Ascending aorta (tissue), 2 donors: ENCODE measurements around the gene BCAS1. TPM values are rescaled to one million over a fixed set of nuclear protein-coding genes. Genes with fewer than 3 reads are reported as not detected.

ENCODE experiments used
- DNase-seq, 2 donors: peaks; one replicate each; pipeline ENCODE4 v3.0.0-alpha.2; 2019; ENCODE audit warnings: low spot score in 2 of 2
- H3K27ac ChIP-seq, 2 donors: fragments of 200-600 bp; sonication (generic); one replicate each; pipeline ENCODE4 v1.5.1; 2016 to 2017; ENCODE audit warnings: mild to moderate bottlenecking in 1 of 2
- H3K27me3 ChIP-seq: fragments of 200-600 bp; sonication (generic); one replicate; pipeline ENCODE4 v1.5.1; 2017
- H3K36me3 ChIP-seq, 2 donors: fragments of 200-600 bp; sonication (generic); one replicate each; pipeline ENCODE4 v1.5.1; 2016
- H3K4me1 ChIP-seq, 2 donors: fragments of 200-600 bp; sonication (generic); one replicate each; pipeline ENCODE4 v1.5.1; 2016 to 2017; ENCODE audit warnings: mild to moderate bottlenecking in 1 of 2
- H3K4me3 ChIP-seq, 2 donors: fragments of 200-600 bp; sonication (generic); one replicate each; pipeline ENCODE4 v1.5.1; 2016 to 2017; ENCODE audit warnings: mild to moderate bottlenecking in 1 of 2
- H3K9me3 ChIP-seq, 2 donors: fragments of 200-600 bp; sonication (generic); one replicate each; pipeline ENCODE4 v1.5.1; 2016
- CTCF ChIP-seq, 3 experiments: fragments of 200-600 bp in 2 of 3; fragments of 450-650 bp in 1 of 3; sonication (generic) in 2 of 3; IDR thresholded peaks; one replicate each; pipeline ENCODE4 v1.5.1; 2016 to 2019; ENCODE audit warnings: antibody characterized with exemption in 3 of 3, mild to moderate bottlenecking in 1 of 3, moderate library complexity in 1 of 3
- intact Hi-C: fragments of 100-400 bp; cut with DNase I; formaldehyde crosslinking; loops from one replicate; pipeline ENCODE4 v1.15.1; 2023
- total RNA-seq: library from RNA; depleted of rRNA; stranded (reverse); fragments of >200 nt; gene quantifications from one replicate; pipeline ENCODE4 v1.1.0, GENCODE V29; 2016

Gene BCAS1
- total RNA-seq, 1 donor from 2014 or later = not detected

- intact Hi-C loops = no loop called here
- Histone ChIP-seq H3K27me3 (no peaks in the 10 kb centered on the region), H3K27ac (no peak overlapping the region), H3K4me1 (peaks cover 0 to 12% of the 10 kb centered on the region in 2 donors), H3K36me3 (no peaks in the 10 kb centered on the region), H3K9me3 (no peaks in the 10 kb centered on the region), H3K4me3 (no peak overlapping the region)
- no peak for DNase-seq
- TF ChIP-seq CTCF (IDR thresholded peaks at IDR 0.05) = peak in 2 of 3 experiments; percentile 38 to 54
These were observed 126.7 kb downstream of the BCAS1 start for GRCh38 chr20:53943522-53944291.

GRCh38 chr20:53942973-53943372 is 127.4 kb downstream of the BCAS1 start:
- Histone ChIP-seq H3K9me3 (no peaks in the 10 kb centered on the region), H3K4me1 (peaks cover 0 to 12% of the 10 kb centered on the region in 2 donors), H3K27me3 (no peaks in the 10 kb centered on the region), H3K36me3 (no peaks in the 10 kb centered on the region), H3K27ac (no peak overlapping the region), H3K4me3 (no peak overlapping the region)
- intact Hi-C loops = loop anchor here (1.0 kb wide), 1 partner anchor 365 kb away; no protein-coding TSS in a partner anchor
- no peak for DNase-seq
- TF ChIP-seq CTCF (IDR thresholded peaks at IDR 0.05) = no peak

- Histone ChIP-seq H3K4me1 (peaks cover 0 to 12% of the 10 kb centered on the region in 2 donors), H3K27ac (no peak overlapping the region), H3K9me3 (no peaks in the 10 kb centered on the region), H3K27me3 (no peaks in the 10 kb centered on the region), H3K36me3 (no peaks in the 10 kb centered on the region), H3K4me3 (no peak overlapping the region)
- intact Hi-C loops = loop anchor here (1.0 kb wide), 1 partner anchor 364 kb away; no protein-coding TSS in a partner anchor
- TF ChIP-seq CTCF (IDR thresholded peaks at IDR 0.05) = no peak
- no peak for DNase-seq
These were observed 128.0 kb downstream of the BCAS1 start for GRCh38 chr20:53942472-53942816.

GRCh38 chr20:53941680-53942471 is 128.5 kb downstream of the BCAS1 start:
- TF ChIP-seq CTCF (IDR thresholded peaks at IDR 0.05) = no peak
- intact Hi-C loops = loop anchor here (1.0 kb wide), 1 partner anchor 364 kb away; no protein-coding TSS in a partner anchor
- Histone ChIP-seq H3K4me1 (peaks cover 0 to 12% of the 10 kb centered on the region in 2 donors), H3K27ac (peak overlapping the region in 1 of 2 donors; percentile 33), H3K36me3 (no peaks in the 10 kb centered on the region), H3K4me3 (peak overlapping the region in 1 of 2 donors; percentile 6), H3K9me3 (no peaks in the 10 kb centered on the region), H3K27me3 (no peaks in the 10 kb centered on the region)
- DNase-seq = no peak

GRCh38 chr20:53940907-53941545 is 129.4 kb downstream of the BCAS1 start:
- intact Hi-C loops = no loop called here
- no peaks in the 10 kb centered on the region for H3K9me3 ChIP-seq
- DNase-seq = no peak
- peaks cover 0 to 12% of the 10 kb centered on the region in 2 donors for H3K4me1 ChIP-seq
- no peaks in the 10 kb centered on the region for H3K36me3 ChIP-seq
- H3K27ac ChIP-seq = peak overlapping the region; percentile 33 to 55
- no peaks in the 10 kb centered on the region for H3K27me3 ChIP-seq
- H3K4me3 ChIP-seq = peak overlapping the region in 1 of 2 donors; percentile 6
- no peak for TF ChIP-seq CTCF (IDR thresholded peaks at IDR 0.05)
